BE2C (cell line): ENCODE measurements around the gene PDCD6IP.

Experiments
- DNase-seq: peaks from one replicate; pipeline ENCODE4 v3.0.0-alpha.2; 2020
- H3K27me3 ChIP-seq: fragments of 250-450 bp; sonication (Bioruptor Pico); 2 replicates; pipeline ENCODE4 v1.5.1; 2020; ENCODE audit warnings: mild to moderate bottlenecking
- H3K36me3 ChIP-seq: fragments of 250-450 bp; sonication (Bioruptor Pico); 2 replicates; pipeline ENCODE4 v1.5.1; 2020; ENCODE audit warnings: mild to moderate bottlenecking
- H3K4me1 ChIP-seq: fragments of 250-450 bp; sonication (Bioruptor Pico); 2 replicates; pipeline ENCODE4 v1.5.1; 2020
- H3K4me3 ChIP-seq: 2 replicates; pipeline ENCODE4 v1.5.1; 2011; ENCODE audit warnings: low read depth, low read length
- H3K9me3 ChIP-seq: fragments of 250-450 bp; sonication (Bioruptor Pico); 2 replicates; pipeline ENCODE4 v1.5.1; 2020
- TF ChIP-seq, protein P1 (sequence below): IDR thresholded peaks from 2 replicates; pipeline ENCODE4 v1.5.1; 2012; ENCODE audit warnings: mild to moderate bottlenecking, low read depth, low read length

PDCD6IP gene

DNA sequence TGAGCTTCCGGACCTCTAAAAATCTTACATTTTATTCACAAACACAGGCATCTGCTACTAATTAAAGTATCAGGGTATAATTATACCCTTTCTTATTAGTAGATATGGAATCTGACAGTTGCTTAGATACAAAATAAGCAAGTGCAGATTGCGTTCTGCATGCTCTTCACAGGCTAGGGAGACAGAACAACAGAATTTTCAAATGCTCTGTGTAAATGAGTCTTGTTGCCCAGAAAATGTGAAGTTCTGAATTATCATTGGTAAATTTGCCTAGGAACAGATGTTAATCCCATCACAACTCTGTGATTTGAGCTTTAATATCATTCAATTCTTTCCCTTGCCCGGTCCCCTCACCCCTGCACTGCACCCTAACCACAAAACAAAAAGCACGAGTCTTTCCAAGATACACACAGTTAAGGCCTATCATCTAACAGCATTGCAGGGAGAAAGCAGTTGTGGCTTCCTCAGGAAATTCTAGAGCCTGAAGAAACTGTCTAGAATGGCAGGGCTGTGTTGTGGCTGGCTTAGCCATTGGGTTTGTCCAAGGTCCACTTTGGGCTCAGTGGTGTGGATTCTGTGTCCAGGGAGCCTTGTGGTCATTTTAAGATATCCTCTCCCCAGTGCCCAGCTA is 119.8 kb downstream of the PDCD6IP start:
- no peak for DNase-seq
- no peaks in the 10 kb centered on the region for H3K27me3 ChIP-seq
- no peaks in the 10 kb centered on the region for H3K4me1 ChIP-seq
- H3K4me3 ChIP-seq, result no peak overlapping the region
- H3K36me3 ChIP-seq, result no peaks in the 10 kb centered on the region
- H3K9me3 ChIP-seq, result no peaks in the 10 kb centered on the region
- TF ChIP-seq, protein P1, sequence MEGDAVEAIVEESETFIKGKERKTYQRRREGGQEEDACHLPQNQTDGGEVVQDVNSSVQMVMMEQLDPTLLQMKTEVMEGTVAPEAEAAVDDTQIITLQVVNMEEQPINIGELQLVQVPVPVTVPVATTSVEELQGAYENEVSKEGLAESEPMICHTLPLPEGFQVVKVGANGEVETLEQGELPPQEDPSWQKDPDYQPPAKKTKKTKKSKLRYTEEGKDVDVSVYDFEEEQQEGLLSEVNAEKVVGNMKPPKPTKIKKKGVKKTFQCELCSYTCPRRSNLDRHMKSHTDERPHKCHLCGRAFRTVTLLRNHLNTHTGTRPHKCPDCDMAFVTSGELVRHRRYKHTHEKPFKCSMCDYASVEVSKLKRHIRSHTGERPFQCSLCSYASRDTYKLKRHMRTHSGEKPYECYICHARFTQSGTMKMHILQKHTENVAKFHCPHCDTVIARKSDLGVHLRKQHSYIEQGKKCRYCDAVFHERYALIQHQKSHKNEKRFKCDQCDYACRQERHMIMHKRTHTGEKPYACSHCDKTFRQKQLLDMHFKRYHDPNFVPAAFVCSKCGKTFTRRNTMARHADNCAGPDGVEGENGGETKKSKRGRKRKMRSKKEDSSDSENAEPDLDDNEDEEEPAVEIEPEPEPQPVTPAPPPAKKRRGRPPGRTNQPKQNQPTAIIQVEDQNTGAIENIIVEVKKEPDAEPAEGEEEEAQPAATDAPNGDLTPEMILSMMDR, result no peak
